Measurements from ENCODE around the gene RTKN.
"Not testable (repeated sequence)": the region's sequence is repeated elsewhere in the genome, so short reads cannot be mapped to it uniquely, and the experiment has no call there.

Gene RTKN

GRCh38 chr2:74441690-74442482 lies at the start of gene RTKN:
RTKN (minus strand) TSS chr2:74441937; CDS start chr2:74441816, 121 bp downstream.
- DNase-seq: no peak
- in situ Hi-C loops (cut with MboI; ENCODE audit: low pct_unique_long_range_greater_than_20kb, low sequenced_read_pairs): no loop called here

- in situ Hi-C loops (cut with MboI; ENCODE audit: low pct_unique_long_range_greater_than_20kb, low sequenced_read_pairs): loop anchor here (10.0 kb wide), 1 partner anchor 105 kb away; no protein-coding TSS in a partner anchor
- no peak for DNase-seq
Observed at GRCh38 chr2:74489906-74490305, 48.2 kb upstream of the RTKN start.

GRCh38 chr2:74488643-74489481 lies 47.1 kb upstream of the RTKN start:
- in situ Hi-C loops (cut with MboI; ENCODE audit: low pct_unique_long_range_greater_than_20kb, low sequenced_read_pairs): loop anchor here (10.0 kb wide), 1 partner anchor 106 kb away; no protein-coding TSS in a partner anchor
- no peak for DNase-seq

- no peak for DNase-seq
- in situ Hi-C loops (cut with MboI; ENCODE audit: low pct_unique_long_range_greater_than_20kb, low sequenced_read_pairs): loop anchor here (10.0 kb wide), 1 partner anchor 109 kb away; no protein-coding TSS in a partner anchor
Observed at GRCh38 chr2:74486141-74486540, 44.4 kb upstream of the RTKN start.

- in situ Hi-C loops (cut with MboI; ENCODE audit: low pct_unique_long_range_greater_than_20kb, low sequenced_read_pairs): loop anchor here (10.0 kb wide), 1 partner anchor 111 kb away; no protein-coding TSS in a partner anchor
- not testable (repeated sequence) for DNase-seq
Observed at GRCh38 chr2:74483675-74484164, 42.0 kb upstream of the RTKN start.

- in situ Hi-C loops (cut with MboI; ENCODE audit: low pct_unique_long_range_greater_than_20kb, low sequenced_read_pairs): loop anchor here (10.0 kb wide), 1 partner anchor 112 kb away; no protein-coding TSS in a partner anchor
- peak; percentile 96 for DNase-seq
Observed at GRCh38 chr2:74482801-74483674, 41.3 kb upstream of the RTKN start, which contains the start of the genes CCDC142 and TTC31. CCDC142 (minus strand) TSS chr2:74482998; CDS start chr2:74482837, 161 bp downstream. TTC31 (plus strand) TSS chr2:74483081; CDS start chr2:74483096, 15 bp downstream.

- in situ Hi-C loops (cut with MboI; ENCODE audit: low pct_unique_long_range_greater_than_20kb, low sequenced_read_pairs): loop anchor here (10.0 kb wide), 1 partner anchor 113 kb away; no protein-coding TSS in a partner anchor
- DNase-seq: no peak
Observed at GRCh38 chr2:74481961-74482800, 40.4 kb upstream of the RTKN start.

GRCh38 chr2:74481431-74481830 lies 39.7 kb upstream of the RTKN start:
- DNase-seq: no peak
- in situ Hi-C loops (cut with MboI; ENCODE audit: low pct_unique_long_range_greater_than_20kb, low sequenced_read_pairs): loop anchor here (10.0 kb wide), 1 partner anchor 113 kb away; no protein-coding TSS in a partner anchor

- DNase-seq: no peak
- in situ Hi-C loops (cut with MboI; ENCODE audit: low pct_unique_long_range_greater_than_20kb, low sequenced_read_pairs): no loop called here
Observed at GRCh38 chr2:74474899-74475298, 33.2 kb upstream of the RTKN start.

GRCh38 chr2:74474481-74474880 lies 32.7 kb upstream of the RTKN start:
- DNase-seq: no peak
- in situ Hi-C loops (cut with MboI; ENCODE audit: low pct_unique_long_range_greater_than_20kb, low sequenced_read_pairs): no loop called here

- DNase-seq: no peak
- in situ Hi-C loops (cut with MboI; ENCODE audit: low pct_unique_long_range_greater_than_20kb, low sequenced_read_pairs): no loop called here
Observed at GRCh38 chr2:74472945-74473258, 31.2 kb upstream of the RTKN start.

- in situ Hi-C loops (cut with MboI; ENCODE audit: low pct_unique_long_range_greater_than_20kb, low sequenced_read_pairs): no loop called here
- DNase-seq: peak; percentile 95
Observed at GRCh38 chr2:74472086-74472944, 30.6 kb upstream of the RTKN start, which contains the start of gene MRPL53. MRPL53 (minus strand) TSS chr2:74472680; CDS start chr2:74472660, 20 bp downstream.

- in situ Hi-C loops (cut with MboI; ENCODE audit: low pct_unique_long_range_greater_than_20kb, low sequenced_read_pairs): no loop called here
- DNase-seq: no peak
Observed at GRCh38 chr2:74471332-74472065, 29.8 kb upstream of the RTKN start.

- DNase-seq; in situ Hi-C loops (cut with MboI; ENCODE audit: low pct_unique_long_range_greater_than_20kb, low sequenced_read_pairs): not testable (repeated sequence)
Observed at GRCh38 chr2:74470742-74471141, 29.0 kb upstream of the RTKN start.

- DNase-seq: no peak
- in situ Hi-C loops (cut with MboI; ENCODE audit: low pct_unique_long_range_greater_than_20kb, low sequenced_read_pairs): no loop called here
Observed at GRCh38 chr2:74464406-74464805, 22.7 kb upstream of the RTKN start.

GRCh38 chr2:74462786-74463105 lies 21.0 kb upstream of the RTKN start:
- no peak for DNase-seq
- in situ Hi-C loops (cut with MboI; ENCODE audit: low pct_unique_long_range_greater_than_20kb, low sequenced_read_pairs): no loop called here

Measured in KBM-7 (cell line).